ENCODE data around the gene LPCAT4.

- no peak for TF ChIP-seq MAX (IDR thresholded peaks at IDR 0.05; ENCODE audit: insufficient read depth, insufficient read length)
- no peak for TF ChIP-seq CTCF (IDR thresholded peaks at IDR 0.05; ENCODE audit: extremely low read depth in 1 of 2, insufficient read depth in 1 of 2, low read depth in 1 of 2, low read length in 2 of 2)
- no peak for TF ChIP-seq FOS (IDR thresholded peaks at IDR 0.05; ENCODE audit: borderline replicate concordance, insufficient read depth, low read length)
- TF ChIP-seq POLR2A (IDR thresholded peaks at IDR 0.05; ENCODE audit: low read depth, low read length): peak; percentile 56
- no peak for TF ChIP-seq EZH2 (IDR thresholded peaks at IDR 0.05; ENCODE audit: borderline replicate concordance, low read depth, low read length, severe bottlenecking)
Observed at GRCh38 chr15:34337557-34338306, 29.3 kb downstream of the LPCAT4 start, which contains the start of gene SLC12A6.

All from endothelial cell of umbilical vein (primary cell).